HT1080 (cell line): ENCODE measurements around the gene PABPC1L. TPM values are rescaled to one million over a fixed set of nuclear protein-coding genes. Genes with fewer than 3 reads are reported as not detected.

ENCODE experiments used
- DNase-seq: peaks from one replicate; pipeline ENCODE4 v3.0.0-alpha.2; 2015; ENCODE audit warnings: low read depth
- total RNA-seq: library from RNA; depleted of rRNA; stranded (reverse); fragments of >200 nt; shearing (Covaris generic); gene quantifications from 2 replicates; pipeline ENCODE4 v1.2.3, GENCODE V29; 2014

PABPC1L gene
- total RNA-seq, 1 experiment from 2014 or later = 7.4 TPM

DNA sequence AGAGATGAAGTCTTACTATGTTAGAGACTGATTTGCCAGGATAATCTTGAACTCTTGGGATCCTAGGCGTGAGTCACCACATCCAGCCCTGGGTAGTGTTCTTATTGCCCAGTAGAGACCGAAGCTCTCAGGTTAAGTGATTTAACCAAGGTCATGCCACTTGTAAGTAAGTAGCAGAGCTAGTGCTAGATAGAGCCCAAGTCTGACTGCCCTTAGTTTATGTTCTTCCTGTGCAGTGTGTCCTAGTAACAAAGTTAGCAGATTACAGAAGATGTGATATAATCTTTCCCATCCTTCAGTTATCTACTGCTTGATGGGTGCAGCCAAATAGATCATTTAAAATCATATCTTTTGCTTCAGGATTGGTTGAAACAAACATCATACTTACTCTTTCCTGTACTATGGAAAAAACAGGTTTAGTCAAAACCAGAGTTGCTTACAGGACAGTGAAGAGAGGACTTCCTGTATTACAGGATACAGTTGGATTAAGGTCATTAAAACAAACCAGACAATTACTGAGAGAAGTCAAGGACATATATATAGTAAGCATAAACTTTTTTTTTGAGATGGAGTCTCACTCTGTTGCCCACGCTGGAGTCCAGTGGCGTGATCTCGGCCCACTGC, 9.5 kb upstream of the PABPC1L start:
- no peak for DNase-seq

DNA sequence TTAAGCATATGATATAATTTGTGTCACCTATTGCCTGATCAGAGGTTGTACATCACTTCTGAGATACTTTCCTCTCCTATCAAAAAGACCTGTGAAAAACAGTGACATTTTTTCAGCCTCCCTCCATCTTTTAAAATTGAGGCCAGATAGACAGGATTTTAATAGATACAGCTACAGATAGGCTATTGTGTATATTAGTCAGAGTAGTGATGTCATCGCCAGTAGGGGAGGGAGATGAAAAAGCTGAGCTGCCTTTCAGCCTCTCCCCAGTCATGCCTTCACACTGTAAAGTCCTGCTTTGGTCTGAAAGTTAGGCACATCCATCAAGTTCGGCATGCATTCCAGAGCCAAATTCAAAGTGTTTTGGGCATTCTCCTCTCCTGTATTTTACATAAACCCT, 7.9 kb upstream of the PABPC1L start:
- DNase-seq = peak; percentile 45

DNA sequence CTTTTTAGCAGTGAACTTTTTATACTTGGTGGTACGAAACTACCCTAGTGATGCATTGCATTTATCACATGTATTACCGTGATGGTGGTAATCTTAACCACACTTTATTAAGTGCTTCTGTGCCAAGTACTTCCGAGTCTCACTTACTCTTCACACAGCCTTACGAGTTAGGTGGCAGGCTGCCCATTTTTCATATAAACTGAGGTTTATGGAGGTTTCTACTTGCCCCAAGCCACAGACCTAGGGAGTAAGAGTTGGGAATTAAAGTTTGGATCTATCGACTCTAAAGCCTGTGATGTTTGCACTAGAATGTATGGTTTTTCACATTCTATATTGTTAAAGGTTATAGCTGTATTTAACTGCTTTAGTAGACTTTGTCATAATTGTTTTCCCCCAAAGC, 5.5 kb upstream of the PABPC1L start:
- DNase-seq = no peak

DNA sequence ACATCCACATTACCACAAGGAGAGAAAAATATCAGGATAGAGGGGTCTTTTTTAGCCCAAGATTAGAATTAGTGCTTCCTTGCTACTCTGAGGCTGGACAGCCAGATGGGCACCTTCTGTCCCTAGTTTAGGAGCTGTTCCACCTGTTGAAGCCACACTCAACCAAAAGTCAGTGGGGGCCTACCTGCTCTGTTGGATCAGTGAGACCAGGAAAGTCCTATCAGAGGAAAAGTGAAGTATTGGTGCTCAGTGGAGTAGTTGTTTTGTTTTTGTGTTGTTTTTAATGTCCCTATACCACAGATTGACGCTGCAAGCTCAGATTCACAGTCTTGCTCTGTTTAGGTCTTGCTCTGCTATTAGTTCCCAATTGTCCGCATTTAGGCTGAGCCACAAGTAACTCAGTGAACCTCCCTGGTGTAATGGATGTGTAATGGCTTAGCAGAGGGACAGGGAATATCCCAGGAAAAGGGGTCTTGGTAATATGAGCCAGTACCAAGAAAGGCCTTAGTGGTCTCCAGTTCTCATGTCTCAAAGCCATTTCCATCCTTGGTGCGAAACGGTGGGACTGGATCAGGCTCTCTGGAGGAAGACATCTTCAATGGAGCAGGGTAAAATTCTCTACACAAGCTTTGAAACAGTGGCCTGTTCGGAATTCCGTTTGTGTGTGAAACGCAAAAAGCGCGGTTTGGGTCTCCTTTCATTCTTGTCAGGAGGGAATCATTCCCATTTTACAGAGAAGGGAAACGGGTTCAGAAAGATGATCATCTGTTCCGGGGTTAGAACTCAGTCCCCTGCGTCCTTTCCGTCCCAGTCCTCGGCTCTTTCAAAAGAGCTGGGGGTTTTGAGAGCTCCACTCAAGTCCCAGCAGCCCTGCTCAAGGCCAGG, 631 bp upstream of the PABPC1L start:
- DNase-seq = no peak

DNA sequence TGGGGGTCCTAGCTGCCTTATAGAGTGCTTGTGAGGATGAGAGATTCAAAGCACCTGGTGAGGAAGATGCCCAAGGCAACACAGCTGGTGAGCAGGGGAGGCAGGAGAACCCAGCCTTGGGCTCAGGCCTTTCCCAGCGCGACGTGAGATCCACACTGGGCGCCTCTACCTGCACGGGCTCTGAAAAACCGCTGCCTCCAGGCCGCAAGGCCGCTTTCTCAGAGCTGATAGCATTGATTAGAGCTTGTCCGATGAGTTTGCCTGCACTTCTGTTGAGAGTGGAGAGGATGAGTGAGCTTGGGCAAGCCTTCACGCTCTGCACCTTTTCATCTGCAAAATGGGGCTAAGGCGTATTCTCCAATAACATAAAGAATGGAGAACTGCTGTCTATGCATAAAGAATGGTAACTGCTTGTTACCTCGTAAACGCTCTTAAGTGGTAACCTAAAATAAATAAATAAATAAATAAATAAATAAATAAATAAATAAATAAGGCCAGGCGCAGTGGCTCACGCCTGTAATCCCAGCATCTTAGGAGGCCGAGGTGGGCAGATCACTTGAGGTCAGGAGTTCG, 916 bp downstream of the PABPC1L start:
- DNase-seq = no peak

DNA sequence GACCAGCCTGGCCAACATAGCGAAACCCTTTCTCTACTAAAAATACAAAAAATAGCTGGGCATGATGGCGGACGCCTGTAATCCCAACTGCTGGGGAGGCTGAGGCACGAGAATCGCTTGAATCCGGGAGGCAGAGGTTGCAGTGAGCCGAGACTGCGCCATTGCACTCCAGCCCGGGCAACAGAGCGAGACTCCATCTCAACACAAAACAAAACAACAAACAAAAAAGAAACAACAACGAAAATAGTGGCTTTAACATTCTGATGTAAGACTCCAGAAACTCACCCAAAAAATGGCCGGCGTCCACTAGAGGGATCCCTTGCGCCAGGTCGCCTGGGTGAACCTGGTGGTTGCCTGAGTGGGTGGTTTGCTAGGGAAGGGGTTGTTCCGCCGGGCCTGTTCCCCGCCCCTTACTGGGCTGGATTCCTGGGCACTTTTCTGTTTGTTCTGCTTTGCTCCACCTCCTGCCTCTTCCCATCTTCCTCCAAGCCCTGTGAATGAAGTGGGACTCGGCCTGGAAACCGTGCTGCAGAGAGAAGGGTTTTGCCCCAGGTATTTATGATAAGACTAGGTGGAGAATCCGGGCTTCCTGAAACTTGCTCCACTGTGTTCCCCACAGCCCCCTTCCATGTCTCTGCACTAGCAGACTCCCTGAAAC, 1.5 kb downstream of the PABPC1L start:
- peak; percentile 53 for DNase-seq

DNA sequence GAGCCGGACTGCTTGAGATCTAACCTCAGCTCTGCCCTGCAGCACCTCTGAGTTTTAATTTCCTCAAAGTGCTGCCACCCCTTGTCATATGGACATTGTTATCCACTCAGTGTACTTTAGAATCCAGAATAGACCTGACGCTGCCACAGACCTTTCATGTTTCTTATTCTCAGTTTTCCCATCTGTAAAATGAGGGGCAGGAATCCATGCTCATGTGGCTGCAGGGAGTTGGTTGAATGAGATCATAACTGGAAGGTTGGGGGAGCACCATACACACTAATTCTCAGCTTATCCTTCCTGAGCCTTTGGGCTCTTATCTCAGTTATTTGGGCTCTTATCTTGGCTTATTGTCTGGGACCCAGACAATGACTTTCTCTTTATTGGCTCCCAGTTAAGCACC, 2.3 kb downstream of the PABPC1L start:
- DNase-seq = no peak

DNA sequence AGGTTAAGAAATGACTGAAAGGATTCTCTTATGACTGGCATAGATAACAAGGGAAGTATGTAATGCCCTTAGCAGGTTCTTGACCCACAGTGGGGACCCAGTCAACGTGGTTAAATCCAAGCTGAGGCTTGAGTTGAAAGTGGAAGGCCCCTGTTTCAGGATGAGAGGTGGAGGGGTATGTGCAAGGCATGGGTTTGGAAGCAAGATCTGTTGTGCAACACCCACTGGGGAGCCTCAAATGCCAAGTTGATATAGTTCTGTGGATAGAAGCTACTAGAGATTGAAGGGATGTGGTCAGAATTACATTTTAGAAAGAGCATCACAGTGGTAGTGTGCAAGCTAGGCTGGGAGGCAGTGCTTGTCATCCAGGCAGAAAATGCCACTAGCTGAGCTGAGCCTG, 5.1 kb downstream of the PABPC1L start:
- DNase-seq = no peak

DNA sequence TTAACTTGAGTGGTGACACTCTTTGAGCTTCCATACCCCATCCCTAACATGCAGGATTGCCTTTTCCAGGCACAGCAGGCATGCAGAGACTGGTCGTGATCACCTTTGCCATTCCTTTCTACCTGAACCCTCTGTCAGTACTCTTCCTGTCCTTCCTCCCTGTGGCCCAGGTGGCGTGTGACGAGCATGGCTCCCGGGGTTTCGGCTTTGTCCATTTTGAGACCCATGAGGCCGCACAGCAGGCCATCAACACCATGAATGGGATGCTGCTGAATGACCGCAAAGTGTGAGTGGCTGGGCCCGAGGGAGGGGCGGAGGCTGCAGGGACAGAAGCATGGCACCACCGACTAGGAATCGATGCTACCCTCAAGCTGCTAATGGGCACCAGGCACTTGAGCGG, 6.7 kb downstream of the PABPC1L start:
- no peak for DNase-seq

DNA sequence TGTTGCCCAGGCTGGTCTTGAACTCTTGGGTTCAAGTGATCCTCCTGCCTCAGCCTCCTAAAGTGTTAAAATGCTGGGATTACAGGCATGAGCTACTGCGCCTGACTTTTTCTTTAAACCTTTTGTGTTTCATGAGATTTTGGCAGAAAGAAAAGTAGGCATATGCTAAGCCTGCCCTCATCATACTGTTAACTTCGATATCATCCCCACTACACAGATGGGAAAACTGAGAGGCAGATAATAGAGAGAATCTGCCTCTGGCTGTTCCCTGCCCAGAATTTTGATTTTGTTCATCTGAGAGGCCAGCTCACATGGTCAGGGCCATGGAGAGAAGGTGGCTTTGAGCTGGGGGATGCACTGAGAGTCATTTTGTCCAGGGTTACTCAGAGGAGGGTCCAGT, 7.5 kb downstream of the PABPC1L start:
- DNase-seq = no peak

DNA sequence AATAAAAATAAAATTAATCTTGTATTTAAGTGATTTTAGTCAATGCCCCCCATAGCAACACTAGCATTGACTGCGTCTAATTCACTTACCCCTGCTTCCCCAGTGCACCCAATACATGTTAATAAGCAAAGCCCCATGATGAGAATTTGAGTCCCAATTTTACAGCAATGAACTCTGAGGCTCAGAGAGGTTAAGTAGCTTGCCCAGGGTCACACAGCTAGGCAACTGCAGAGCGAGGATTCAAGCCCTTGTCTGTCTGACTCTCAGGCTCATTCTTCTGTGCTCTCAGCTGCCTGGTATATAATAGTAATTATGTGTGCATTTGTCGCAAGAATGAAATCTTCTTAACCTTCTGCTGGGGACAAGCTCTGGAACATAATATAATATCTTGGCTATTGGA, 8.5 kb downstream of the PABPC1L start:
- no peak for DNase-seq

DNA sequence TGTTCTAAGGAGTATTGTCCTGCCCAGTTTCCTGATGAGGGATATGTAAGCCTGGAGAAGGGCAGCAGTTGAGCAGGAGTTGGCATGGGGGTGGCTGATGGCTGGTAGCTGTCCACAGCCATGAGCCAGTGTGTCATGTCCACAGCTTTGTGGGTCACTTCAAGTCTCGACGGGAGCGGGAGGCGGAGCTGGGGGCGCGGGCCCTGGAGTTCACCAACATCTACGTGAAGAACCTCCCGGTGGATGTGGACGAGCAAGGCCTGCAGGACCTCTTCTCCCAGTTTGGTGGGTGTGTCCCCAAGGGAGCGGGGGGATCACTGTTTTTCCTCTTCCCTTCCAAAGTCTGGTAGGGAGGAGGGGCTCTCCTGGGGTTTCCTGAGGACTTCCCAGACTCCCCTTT, 8.9 kb downstream of the PABPC1L start:
- DNase-seq = no peak

DNA sequence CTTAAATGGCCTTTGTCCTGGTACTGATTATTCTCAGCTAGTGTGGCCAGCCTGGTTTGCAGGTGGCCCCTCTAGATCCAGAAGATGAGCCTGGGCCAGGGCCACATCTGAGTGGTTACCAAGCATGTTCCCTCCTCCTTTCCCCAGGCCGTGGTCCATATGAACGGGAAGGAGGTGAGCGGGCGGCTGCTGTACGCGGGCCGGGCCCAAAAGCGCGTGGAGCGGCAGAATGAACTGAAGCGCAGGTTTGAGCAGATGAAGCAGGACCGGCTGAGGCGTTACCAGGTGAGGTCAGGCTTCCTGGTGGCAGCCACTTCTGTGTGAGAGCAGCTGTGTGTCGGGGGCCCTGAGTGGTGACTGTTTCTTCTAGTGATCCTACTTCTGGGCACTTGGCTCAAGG, 11.6 kb downstream of the PABPC1L start:
- no peak for DNase-seq

DNA sequence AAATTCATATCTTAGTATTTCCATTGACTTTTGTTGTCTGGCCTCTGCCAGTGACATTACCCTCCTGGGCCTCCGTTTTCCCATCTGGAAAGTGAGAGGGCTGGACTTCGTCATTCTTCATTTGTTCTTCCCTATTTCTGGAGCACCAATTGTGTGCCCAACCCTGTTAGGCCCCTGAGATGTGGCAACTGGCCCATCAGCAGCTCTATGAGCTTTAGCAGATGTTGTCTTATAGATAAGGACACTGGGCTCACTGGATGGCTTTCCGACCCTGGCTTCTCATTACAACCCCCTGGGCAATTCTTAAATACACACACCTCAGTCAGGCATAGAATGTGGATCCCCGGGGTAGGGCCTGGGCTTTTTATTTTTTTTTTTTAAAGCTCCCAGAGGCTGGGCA, 14.7 kb downstream of the PABPC1L start:
- no peak for DNase-seq

DNA sequence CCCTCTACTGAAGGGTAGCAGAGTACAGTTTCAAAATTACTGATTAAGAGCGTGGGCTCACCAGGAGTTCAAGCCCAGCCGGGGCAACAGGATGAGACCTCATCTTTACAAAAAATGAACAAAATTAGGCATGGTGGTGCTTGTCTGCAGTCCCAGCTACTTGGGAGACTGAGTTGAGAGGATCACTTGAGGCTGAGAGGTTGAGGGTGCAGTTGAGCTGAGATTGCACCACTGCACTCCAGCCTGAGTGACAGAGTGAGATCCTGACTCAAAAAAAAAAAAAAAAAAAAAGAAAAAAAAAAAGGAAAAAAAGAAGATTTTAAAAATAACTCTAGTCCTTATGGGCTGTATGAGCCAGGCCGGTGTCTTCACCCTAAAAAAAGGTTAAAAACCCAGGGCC, 18.7 kb downstream of the PABPC1L start:
- no peak for DNase-seq

DNA sequence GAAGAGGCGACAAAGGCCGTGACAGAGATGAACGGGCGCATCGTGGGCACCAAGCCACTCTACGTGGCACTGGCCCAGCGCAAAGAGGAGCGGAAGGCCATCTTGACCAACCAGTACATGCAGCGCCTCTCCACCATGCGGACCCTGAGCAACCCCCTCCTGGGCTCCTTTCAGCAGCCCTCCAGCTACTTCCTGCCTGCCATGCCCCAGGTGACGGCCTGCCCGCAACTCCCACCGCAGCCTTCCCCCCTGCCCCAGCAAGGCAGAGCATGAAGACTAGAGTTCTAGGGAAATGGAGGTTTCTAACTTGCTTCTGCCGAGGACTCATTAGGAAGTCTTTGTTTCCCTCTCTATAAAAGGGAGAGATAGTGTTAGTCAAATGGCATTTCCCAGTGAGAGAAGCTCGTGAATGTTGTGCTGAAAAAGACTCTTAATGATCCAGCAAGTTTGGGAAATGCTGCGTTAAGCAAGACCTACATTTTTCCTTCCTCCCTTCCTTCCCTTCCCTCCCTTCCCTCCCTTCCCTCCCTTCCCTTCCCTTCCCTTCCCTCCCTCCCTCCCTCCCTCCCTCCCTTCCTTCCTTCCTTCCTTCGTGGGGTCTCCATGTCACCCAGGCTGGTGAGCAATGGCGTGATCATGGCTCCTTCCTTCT, 20.8 kb downstream of the PABPC1L start:
- DNase-seq = no peak

DNA sequence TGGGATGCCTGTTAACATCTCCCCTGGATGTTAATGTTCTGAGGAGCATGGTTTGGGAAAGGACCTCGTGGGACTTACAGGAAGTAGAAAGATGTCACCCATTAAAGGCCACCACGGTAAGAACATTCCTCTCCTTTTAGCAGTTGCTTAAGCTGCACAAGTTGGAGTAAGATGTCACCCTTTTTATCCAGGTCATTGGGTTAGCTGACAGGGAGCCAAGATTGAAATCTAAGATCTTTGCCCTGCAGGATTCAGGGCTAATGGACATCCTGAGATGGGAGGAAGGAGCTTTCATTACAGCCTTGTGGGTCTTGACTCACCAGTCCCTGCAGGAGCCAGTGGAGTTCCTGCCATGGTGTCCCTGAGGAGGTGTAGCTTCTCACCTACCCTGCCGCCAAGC, 22.1 kb downstream of the PABPC1L start:
- DNase-seq = no peak

DNA sequence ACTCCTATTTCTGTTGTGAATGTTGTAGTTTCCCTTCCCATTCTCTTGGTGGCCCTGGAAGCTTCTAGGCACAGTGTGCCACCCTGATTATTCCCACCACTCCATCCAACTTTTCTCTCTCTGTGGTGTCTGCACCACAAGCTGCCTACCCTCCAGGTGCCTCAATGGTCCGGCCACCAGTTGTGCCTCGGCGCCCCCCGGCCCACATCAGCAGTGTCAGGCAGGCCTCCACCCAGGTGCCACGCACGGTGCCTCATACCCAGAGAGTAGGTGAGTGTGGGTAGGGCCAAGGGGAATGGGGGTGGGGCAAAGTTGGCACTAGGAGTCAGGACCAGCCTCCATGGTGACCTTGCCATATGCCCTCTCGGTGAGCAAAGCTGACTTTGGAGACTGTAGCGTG, 23.1 kb downstream of the PABPC1L start:
- no peak for DNase-seq

DNA sequence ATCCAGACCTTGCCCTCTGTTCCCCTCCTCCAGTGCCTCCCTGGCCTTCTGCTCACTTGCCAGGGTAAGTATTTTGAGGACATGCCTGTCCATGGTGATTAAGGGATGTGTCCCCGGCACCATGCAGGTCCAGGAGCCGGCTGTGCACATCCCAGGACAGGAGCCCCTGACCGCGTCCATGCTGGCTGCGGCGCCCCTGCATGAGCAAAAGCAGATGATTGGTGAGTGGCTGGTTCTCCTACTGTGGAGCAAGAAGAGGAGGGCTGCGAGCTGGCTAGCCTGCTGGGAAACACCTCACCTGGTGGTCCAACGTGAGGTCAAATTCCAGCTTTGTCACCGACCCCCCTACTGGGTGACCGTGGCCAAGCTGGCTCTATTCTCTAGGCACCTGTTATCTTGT, 26.6 kb downstream of the PABPC1L start:
- no peak for DNase-seq

DNA sequence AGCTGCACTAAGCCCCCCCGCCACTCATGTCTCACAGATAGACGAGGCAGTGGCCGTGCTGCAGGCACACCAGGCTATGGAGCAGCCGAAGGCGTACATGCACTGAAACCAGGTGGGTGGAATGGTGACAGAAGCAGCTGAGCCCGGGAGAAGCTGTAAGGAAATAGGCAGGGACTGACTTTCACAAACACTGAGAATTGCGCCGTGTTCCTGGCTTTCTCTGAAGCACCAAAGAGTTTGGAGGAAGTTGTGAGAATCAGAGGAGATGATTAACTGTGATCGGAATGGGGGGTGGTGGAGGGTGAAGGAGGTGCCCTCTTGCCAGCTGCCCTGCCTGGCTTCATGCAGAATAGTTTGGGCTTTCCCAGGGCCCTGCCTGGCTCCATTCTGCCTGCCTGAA, 28.8 kb downstream of the PABPC1L start:
- DNase-seq = no peak

DNA sequence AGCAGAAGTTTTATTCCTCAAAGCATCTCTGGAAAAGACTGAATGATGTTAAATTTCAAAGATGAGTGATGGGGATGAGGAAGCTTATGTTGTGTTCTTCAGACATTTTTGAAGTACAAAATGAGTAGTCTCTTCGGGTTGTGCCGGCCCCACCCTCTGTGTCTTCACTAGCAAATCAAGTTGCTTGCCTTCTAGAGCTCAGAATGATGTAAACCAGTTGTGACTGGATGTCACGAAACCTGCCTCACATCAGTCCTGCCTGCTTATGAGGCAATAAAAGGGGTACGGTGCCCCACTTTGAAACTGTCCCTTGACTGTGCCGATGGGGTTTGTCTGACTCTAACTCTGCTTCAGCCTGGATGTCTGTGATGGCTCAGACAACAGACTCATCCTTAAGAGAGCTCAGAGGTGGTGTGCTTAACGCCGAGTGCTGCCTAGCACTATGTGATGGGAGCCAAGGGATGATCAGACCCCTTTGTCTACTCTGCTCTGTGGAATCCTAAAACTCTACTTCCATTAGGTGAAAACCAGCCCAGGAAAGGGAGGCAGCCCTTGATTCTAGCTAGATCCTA, 31.3 kb downstream of the PABPC1L start:
- DNase-seq = no peak
